HG02763 (cell line): Measurements from ENCODE around the gene GJC1.

ENCODE experiments used
- ATAC-seq: cut with Tn5 transposase; IDR thresholded peaks from one replicate; pipeline ENCODE4 v1.9.1; 2021; ENCODE audit warnings: mild to moderate bottlenecking, moderate library complexity; ENCODE audit not compliant: unreplicated experiment

The GJC1 gene

GRCh38 chr17:44804302-44805089, 25.6 kb downstream of the GJC1 start:
- no peak for ATAC-seq

GRCh38 chr17:44801880-44802279, 28.2 kb downstream of the GJC1 start:
- no peak for ATAC-seq

- no peak for ATAC-seq
These were observed 31.7 kb downstream of the GJC1 start for GRCh38 chr17:44798356-44798755.

- ATAC-seq = no peak
These were observed 32.3 kb downstream of the GJC1 start for GRCh38 chr17:44797802-44798201.

GRCh38 chr17:44796731-44797130, 33.4 kb downstream of the GJC1 start:
- ATAC-seq = no peak

GRCh38 chr17:44795928-44796327, 34.2 kb downstream of the GJC1 start:
- ATAC-seq = no peak

GRCh38 chr17:44795421-44795820, 34.7 kb downstream of the GJC1 start:
- no peak for ATAC-seq

- no peak for ATAC-seq
These were observed 35.2 kb downstream of the GJC1 start for GRCh38 chr17:44794851-44795413.

GRCh38 chr17:44793885-44794842, 35.9 kb downstream of the GJC1 start:
- no peak for ATAC-seq

- no peak for ATAC-seq
These were observed 37.8 kb downstream of the GJC1 start for GRCh38 chr17:44792276-44792675.

GRCh38 chr17:44788139-44788538, 41.9 kb downstream of the GJC1 start:
- no peak for ATAC-seq

- ATAC-seq = no peak
These were observed 42.7 kb downstream of the GJC1 start for GRCh38 chr17:44787271-44787940.

- no peak for ATAC-seq
These were observed 43.5 kb downstream of the GJC1 start for GRCh38 chr17:44786551-44787081.

GRCh38 chr17:44785921-44786320, 44.2 kb downstream of the GJC1 start:
- ATAC-seq = no peak

- no peak for ATAC-seq
These were observed 47.7 kb downstream of the GJC1 start for GRCh38 chr17:44782326-44782850.

GRCh38 chr17:44781551-44782325, 48.3 kb downstream of the GJC1 start:
- ATAC-seq = no peak

- ATAC-seq = no peak
These were observed 49.1 kb downstream of the GJC1 start for GRCh38 chr17:44780845-44781480.

GRCh38 chr17:44780161-44780560, 49.9 kb downstream of the GJC1 start:
- ATAC-seq = no peak
